Measurements from ENCODE around the gene GRIA4. TPM values are rescaled to one million over a fixed set of nuclear protein-coding genes. Genes with fewer than 3 reads are reported as not detected.
A peak's percentile ranks its signal among the peaks of the same experiment; 100 is the strongest.
"Not testable (repeated sequence)": the region's sequence is repeated elsewhere in the genome, so short reads cannot be mapped to it uniquely, and the experiment has no call there.

Gene GRIA4
- total and polyA plus RNA-seq, 5 experiments from 2014 or later, result not detected

GRCh38 chr11:106001304-106002012 lies 391.6 kb downstream of the GRIA4 start:
- no peak for ATAC-seq

DNA sequence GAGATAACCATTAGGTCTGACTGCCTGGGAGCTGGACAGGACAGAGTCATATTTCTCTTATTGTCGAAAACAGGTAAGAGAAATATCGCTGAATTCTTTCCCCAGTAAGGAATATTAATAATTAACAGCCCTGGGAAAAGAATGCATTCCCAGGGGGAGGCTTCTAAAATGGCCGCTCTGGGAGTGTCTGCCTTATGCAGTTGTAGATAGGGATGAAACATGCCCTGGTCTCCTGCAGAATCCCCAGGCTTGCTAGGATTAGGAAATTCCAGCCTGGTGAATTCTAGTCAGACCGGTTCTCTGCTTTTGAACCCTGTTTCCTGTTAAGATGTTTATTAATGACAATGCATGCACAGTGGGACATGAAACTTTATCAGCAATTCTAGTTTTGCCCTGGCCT lies 393.2 kb downstream of the GRIA4 start:
- POLR2A ChIA-PET, DNase-seq, H3K4me3 Mint-ChIP-seq, H3K27me3 Mint-ChIP-seq, H3K27ac Mint-ChIP-seq, ATAC-seq: not testable (repeated sequence)
- Mint-ChIP-seq H3K4me1 (peaks cover 10 to 22% (median 16%) of the 10 kb centered on the region in 4 donors), H3K9me3 (peaks cover 0 to 51% (median 38%) of the 10 kb centered on the region in 9 donors), H3K36me3 (peaks cover 65 to 90% (median 78%) of the 10 kb centered on the region in 3 donors)

More at GRCh38 chr11:106001304-106002012, 391.6 kb downstream of the GRIA4 start:
- Mint-ChIP-seq H3K4me3 (no peak overlapping the region), H3K36me3 (peaks cover 63 to 90% (median 73%) of the 10 kb centered on the region in 3 donors), H3K4me1 (peaks cover 15 to 25% (median 18%) of the 10 kb centered on the region in 4 donors), H3K9me3 (peaks cover 0 to 50% (median 41%) of the 10 kb centered on the region in 9 donors), H3K27ac (no peak overlapping the region), H3K27me3 (no peaks in the 10 kb centered on the region)
- no peak for DNase-seq
- POLR2A ChIA-PET, result no interaction called here

DNA sequence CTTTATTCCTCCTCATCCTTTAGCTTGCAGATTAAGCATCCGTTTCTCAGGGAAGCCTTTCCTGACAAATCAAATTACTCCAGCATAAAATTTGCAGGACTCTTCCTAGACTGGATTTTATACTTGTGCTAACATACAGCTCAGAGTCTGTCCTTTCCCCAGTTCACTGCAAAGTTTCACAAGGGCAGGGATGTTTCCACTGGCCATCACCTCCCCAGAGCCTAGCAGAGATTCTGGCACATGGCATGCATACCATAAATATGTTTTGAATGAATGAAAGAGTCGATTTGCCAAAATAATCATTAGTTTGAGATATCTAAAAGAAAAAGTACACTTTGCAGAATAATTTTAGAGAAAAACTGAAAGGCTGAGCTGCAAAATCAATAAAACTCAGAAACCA lies 401.6 kb downstream of the GRIA4 start:
- Mint-ChIP-seq H3K27ac (no peak overlapping the region), H3K27me3 (no peaks in the 10 kb centered on the region), H3K36me3 (peaks cover 32 to 61% (median 58%) of the 10 kb centered on the region in 3 donors), H3K9me3 (peaks cover 0 to 17% (median 5%) of the 10 kb centered on the region in 9 donors), H3K4me1 (peaks cover 26 to 59% (median 56%) of the 10 kb centered on the region in 4 donors), H3K4me3 (peak overlapping the region in 1 of 10 donors; percentile 2)
- POLR2A ChIA-PET, result no interaction called here
- no peak for ATAC-seq
- no peak for DNase-seq

DNA sequence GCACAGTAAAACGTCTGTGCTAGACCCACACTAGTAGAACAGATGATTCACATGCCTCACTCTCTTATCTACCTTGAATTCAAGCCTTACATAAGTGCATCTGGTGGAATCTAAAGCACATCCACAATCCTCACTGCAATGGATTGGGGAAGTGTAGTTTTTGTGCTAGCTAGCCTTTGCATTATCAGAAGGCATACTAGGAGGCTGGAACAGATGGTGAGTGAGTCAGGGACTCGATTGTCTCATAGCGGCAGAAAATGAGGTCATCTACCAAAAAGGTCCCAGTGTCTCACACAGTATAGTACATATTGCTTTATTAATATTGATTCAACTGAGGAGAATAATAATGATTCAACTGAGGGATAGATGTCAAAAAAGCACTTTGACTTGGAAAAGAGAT lies 402.9 kb downstream of the GRIA4 start:
- ATAC-seq, result no peak

GRCh38 chr11:106014035-106014434 lies 404.2 kb downstream of the GRIA4 start:
- Mint-ChIP-seq H3K27ac (peak overlapping the region in 1 of 10 donors; percentile 4), H3K27me3 (no peaks in the 10 kb centered on the region), H3K36me3 (peaks cover 20 to 38% (median 34%) of the 10 kb centered on the region in 3 donors), H3K9me3 (peaks cover 0 to 17% (median 0%) of the 10 kb centered on the region in 9 donors), H3K4me1 (peaks cover 30 to 69% (median 65%) of the 10 kb centered on the region in 4 donors), H3K4me3 (no peak overlapping the region)
- POLR2A ChIA-PET, result no interaction called here
- no peak for DNase-seq
- no peak for ATAC-seq

More for the DNA sequence above, 402.9 kb downstream of the GRIA4 start:
- peaks cover 27 to 67% (median 62%) of the 10 kb centered on the region in 4 donors for H3K4me1 Mint-ChIP-seq
- POLR2A ChIA-PET, result no interaction called here
- no peaks in the 10 kb centered on the region for H3K27me3 Mint-ChIP-seq
- H3K27ac Mint-ChIP-seq, result no peak overlapping the region
- peaks cover 24 to 49% (median 45%) of the 10 kb centered on the region in 3 donors for H3K36me3 Mint-ChIP-seq
- no peak overlapping the region for H3K4me3 Mint-ChIP-seq
- H3K9me3 Mint-ChIP-seq, result peaks cover 0 to 17% (median 0%) of the 10 kb centered on the region in 9 donors
- DNase-seq, result no peak

- DNase-seq, result no peak
- H3K27me3 Mint-ChIP-seq, result no peaks in the 10 kb centered on the region
- peaks cover 0 to 14% (median 0%) of the 10 kb centered on the region in 9 donors for H3K9me3 Mint-ChIP-seq
- no peak overlapping the region for H3K27ac Mint-ChIP-seq
- peaks cover 18 to 36% (median 28%) of the 10 kb centered on the region in 3 donors for H3K36me3 Mint-ChIP-seq
- no peak overlapping the region for H3K4me3 Mint-ChIP-seq
- no peak for ATAC-seq
- POLR2A ChIA-PET, result no interaction called here
- H3K4me1 Mint-ChIP-seq, result peaks cover 34 to 72% (median 67%) of the 10 kb centered on the region in 4 donors
Measured at GRCh38 chr11:106014620-106015019, 404.7 kb downstream of the GRIA4 start.

DNA sequence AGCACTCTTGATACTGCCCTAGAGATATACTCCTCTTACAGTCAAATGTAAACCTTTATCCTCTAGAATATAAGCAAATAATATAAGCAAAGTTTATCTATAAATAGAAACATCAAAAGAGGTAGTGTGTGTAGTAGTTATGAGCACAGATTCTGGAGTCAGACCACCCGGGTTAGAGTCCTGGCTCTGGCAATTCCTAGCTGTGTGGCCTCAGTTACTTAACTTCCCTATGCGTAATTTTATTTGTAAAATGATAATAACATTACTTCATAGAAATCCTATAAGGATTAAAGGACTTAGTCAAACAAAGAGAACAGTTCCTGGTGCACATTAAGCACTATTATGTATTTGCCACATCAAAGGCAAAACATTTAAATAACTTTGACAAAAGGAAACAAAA lies 405.2 kb downstream of the GRIA4 start:
- no peaks in the 10 kb centered on the region for H3K27me3 Mint-ChIP-seq
- POLR2A ChIA-PET, result no interaction called here
- peaks cover 13 to 32% (median 25%) of the 10 kb centered on the region in 3 donors for H3K36me3 Mint-ChIP-seq

GRCh38 chr11:106017093-106017492 lies 407.2 kb downstream of the GRIA4 start:
- Mint-ChIP-seq H3K27ac (no peak overlapping the region), H3K4me3 (no peak overlapping the region), H3K9me3 (no peaks in the 10 kb centered on the region), H3K27me3 (no peaks in the 10 kb centered on the region), H3K36me3 (peaks cover 0 to 20% (median 11%) of the 10 kb centered on the region in 3 donors), H3K4me1 (peaks cover 31 to 83% (median 73%) of the 10 kb centered on the region in 4 donors)
- ATAC-seq, result no peak
- POLR2A ChIA-PET, result no interaction called here
- no peak for DNase-seq

More for the DNA sequence above, 405.2 kb downstream of the GRIA4 start:
- Mint-ChIP-seq H3K4me3 (no peak overlapping the region), H3K9me3 (peaks cover 0 to 9% (median 0%) of the 10 kb centered on the region in 9 donors), H3K27ac (no peak overlapping the region), H3K4me1 (peaks cover 36 to 75% (median 67%) of the 10 kb centered on the region in 4 donors)
- ATAC-seq (no peak), DNase-seq (no peak)

- H3K4me1 Mint-ChIP-seq, result peaks cover 28 to 57% (median 54%) of the 10 kb centered on the region in 4 donors
- no peak for DNase-seq
- peak overlapping the region; percentile 72 to 95 (median 90) for H3K27ac Mint-ChIP-seq
- no peak for ATAC-seq
- POLR2A ChIA-PET, result no interaction called here
- H3K36me3 Mint-ChIP-seq, result peaks cover 0 to 10% (median 3%) of the 10 kb centered on the region in 3 donors
- peak overlapping the region; percentile 90 to 98 (median 95) for H3K4me3 Mint-ChIP-seq
- peaks cover 0 to 2% (median 0%) of the 10 kb centered on the region in 5 donors for H3K27me3 Mint-ChIP-seq
- H3K9me3 Mint-ChIP-seq, result peaks cover 0 to 2% (median 0%) of the 10 kb centered on the region in 9 donors
Measured at GRCh38 chr11:106021181-106021966, 411.5 kb downstream of the GRIA4 start.

- POLR2A ChIA-PET, result interaction anchor here (1.0 to 1.2 kb wide), 3 partner anchors 10 to 56 kb away, joined by 3 to 5 read pairs (median 4); partner anchors contain the start of genes AASDHPPT and KBTBD3
- H3K27me3 Mint-ChIP-seq, result peaks cover 0 to 3% (median 0%) of the 10 kb centered on the region in 5 donors
- peak within 1 kb of the TSS; percentile 90 to 98 (median 95) for H3K4me3 Mint-ChIP-seq
- H3K36me3 Mint-ChIP-seq, result peaks cover 3 to 9% (median 6%) of the 10 kb centered on the region in 3 donors
- H3K27ac Mint-ChIP-seq, result peak within 1 kb of the TSS; percentile 81 to 95 (median 92)
- peaks cover 0 to 9% (median 2%) of the 10 kb centered on the region in 9 donors for H3K9me3 Mint-ChIP-seq
- peaks cover 25 to 52% (median 46%) of the 10 kb centered on the region in 4 donors for H3K4me1 Mint-ChIP-seq
- DNase-seq (peak; percentile 82 to 98 (median 96)), ATAC-seq (peak; percentile 96 to 97)
Measured at GRCh38 chr11:106021967-106022794, 412.3 kb downstream of the GRIA4 start, which contains the start of gene MSANTD4. MSANTD4 (minus strand) TSS chr11:106022240; CDS start chr11:106010917, 11,323 bp downstream.

- Mint-ChIP-seq H3K4me3 (peak overlapping the region; percentile 90 to 98 (median 95)), H3K9me3 (peaks cover 0 to 15% (median 3%) of the 10 kb centered on the region in 9 donors), H3K27me3 (peaks cover 0 to 5% (median 0%) of the 10 kb centered on the region in 5 donors), H3K27ac (peak overlapping the region; percentile 81 to 95 (median 92)), H3K4me1 (peaks cover 25 to 52% (median 45%) of the 10 kb centered on the region in 4 donors), H3K36me3 (peaks cover 3 to 12% (median 9%) of the 10 kb centered on the region in 3 donors)
- DNase-seq (peak in 1 of 10 donors; percentile 7), ATAC-seq (no peak)
- POLR2A ChIA-PET, result interaction anchor here (1.0 to 1.2 kb wide), 3 partner anchors 10 to 56 kb away, joined by 3 to 5 read pairs (median 4); partner anchors contain the start of genes AASDHPPT and KBTBD3
Measured at GRCh38 chr11:106022795-106023275, 413.0 kb downstream of the GRIA4 start.
